GF-D8 (cell line): ENCODE data around the gene CHCHD6.

Experiments
- DNase-seq: peaks from one replicate; lab custom pipeline; 2025; lab: John Stamatoyannopoulos, UW

The CHCHD6 gene

GRCh38 chr3:126980266-126980811 is 276.3 kb downstream of the CHCHD6 start:
- DNase-seq = no peak

GRCh38 chr3:126982126-126982470 is 278.1 kb downstream of the CHCHD6 start:
- DNase-seq = no peak

GRCh38 chr3:126982471-126983175 is 278.6 kb downstream of the CHCHD6 start, which contains the start of gene PLXNA1:
Gene PLXNA1, plus strand, starts transcription at chr3:126983115. Its CDS starts 5,479 bp downstream, at chr3:126988594.
- DNase-seq = no peak

GRCh38 chr3:126983276-126983652 is 279.2 kb downstream of the CHCHD6 start:
- no peak for DNase-seq

GRCh38 chr3:126983653-126984390 is 279.8 kb downstream of the CHCHD6 start:
- DNase-seq = no peak

- DNase-seq = no peak
Measured at GRCh38 chr3:126984391-126985131, 280.5 kb downstream of the CHCHD6 start.

- no peak for DNase-seq
Measured at GRCh38 chr3:126985132-126985985, 281.3 kb downstream of the CHCHD6 start.

- no peak for DNase-seq
Measured at GRCh38 chr3:126986001-126986400, 282.0 kb downstream of the CHCHD6 start.

- no peak for DNase-seq
Measured at GRCh38 chr3:126987129-126987528, 283.1 kb downstream of the CHCHD6 start.

- no peak for DNase-seq
Measured at GRCh38 chr3:126987596-126987995, 283.6 kb downstream of the CHCHD6 start.

- no peak for DNase-seq
Measured at GRCh38 chr3:126988451-126989021, 284.5 kb downstream of the CHCHD6 start.

- DNase-seq = no peak
Measured at GRCh38 chr3:126989316-126990023, 285.4 kb downstream of the CHCHD6 start.

- no peak for DNase-seq
Measured at GRCh38 chr3:126990024-126990700, 286.1 kb downstream of the CHCHD6 start.

GRCh38 chr3:126990890-126991289 is 286.9 kb downstream of the CHCHD6 start:
- DNase-seq = no peak

GRCh38 chr3:126991366-126992200 is 287.5 kb downstream of the CHCHD6 start:
- DNase-seq = no peak

- DNase-seq = no peak
Measured at GRCh38 chr3:126992216-126992615, 288.2 kb downstream of the CHCHD6 start.

- DNase-seq = no peak
Measured at GRCh38 chr3:126992776-126993175, 288.7 kb downstream of the CHCHD6 start.

- DNase-seq = no peak
Measured at GRCh38 chr3:126993436-126993835, 289.4 kb downstream of the CHCHD6 start.

- DNase-seq = no peak
Measured at GRCh38 chr3:126994661-126995245, 290.7 kb downstream of the CHCHD6 start.
